ENCODE data around the gene IFT122.

IFT122 gene

GRCh38 chr3:129518038-129518561, 78.1 kb downstream of the IFT122 start:
- no peak for TF ChIP-seq CTCF (IDR thresholded peaks at IDR 0.05; ENCODE audit: low read depth, low read length)
- DNase-seq (ENCODE audit: low read depth, low spot score), result no peak
- no peak overlapping the region for H3K4me3 ChIP-seq (ENCODE audit: low read depth, low read length)
- in situ Hi-C loops (cut with HindIII; ENCODE audit: low sequenced_read_pairs), result no loop called here

- no peak for TF ChIP-seq CTCF (IDR thresholded peaks at IDR 0.05; ENCODE audit: low read depth, low read length)
- no peak for DNase-seq (ENCODE audit: low read depth, low spot score)
- in situ Hi-C loops (cut with HindIII; ENCODE audit: low sequenced_read_pairs), result no loop called here
- H3K4me3 ChIP-seq (ENCODE audit: low read depth, low read length), result no peak overlapping the region
These were observed 78.6 kb downstream of the IFT122 start for GRCh38 chr3:129518581-129518980.

GRCh38 chr3:129519449-129519848, 79.4 kb downstream of the IFT122 start:
- in situ Hi-C loops (cut with HindIII; ENCODE audit: low sequenced_read_pairs), result no loop called here
- no peak overlapping the region for H3K4me3 ChIP-seq (ENCODE audit: low read depth, low read length)
- no peak for DNase-seq (ENCODE audit: low read depth, low spot score)
- TF ChIP-seq CTCF (IDR thresholded peaks at IDR 0.05; ENCODE audit: low read depth, low read length), result no peak

- in situ Hi-C loops (cut with HindIII; ENCODE audit: low sequenced_read_pairs), result no loop called here
- H3K4me3 ChIP-seq (ENCODE audit: low read depth, low read length), result no peak overlapping the region
- TF ChIP-seq CTCF (IDR thresholded peaks at IDR 0.05; ENCODE audit: low read depth, low read length), result no peak
- no peak for DNase-seq (ENCODE audit: low read depth, low spot score)
These were observed 80.1 kb downstream of the IFT122 start for GRCh38 chr3:129519896-129520715.

GRCh38 chr3:129520960-129521359, 80.9 kb downstream of the IFT122 start:
- H3K4me3 ChIP-seq (ENCODE audit: low read depth, low read length), result no peak overlapping the region
- DNase-seq (ENCODE audit: low read depth, low spot score), result no peak
- in situ Hi-C loops (cut with HindIII; ENCODE audit: low sequenced_read_pairs), result no loop called here
- TF ChIP-seq CTCF (IDR thresholded peaks at IDR 0.05; ENCODE audit: low read depth, low read length), result no peak

GRCh38 chr3:129521611-129522010, 81.6 kb downstream of the IFT122 start:
- in situ Hi-C loops (cut with HindIII; ENCODE audit: low sequenced_read_pairs), result no loop called here
- no peak for DNase-seq (ENCODE audit: low read depth, low spot score)
- TF ChIP-seq CTCF (IDR thresholded peaks at IDR 0.05; ENCODE audit: low read depth, low read length), result no peak
- H3K4me3 ChIP-seq (ENCODE audit: low read depth, low read length), result no peak overlapping the region
